ENCODE results near the gene DCLRE1A.
"Not testable (repeated sequence)": the region's sequence is repeated elsewhere in the genome, so short reads cannot be mapped to it uniquely, and the experiment has no call there.

The DCLRE1A gene

GRCh38 chr10:113822174-113822573, 31.7 kb downstream of the DCLRE1A start:
- Histone ChIP-seq H3K36me3 (ENCODE audit: control insufficient read depth in 4 of 4, insufficient read depth in 4 of 4, low read length in 3 of 4) (no peaks in the 10 kb centered on the region), H3K27me3 (replicated peaks in 2 of 5; ENCODE audit: control insufficient read depth in 4 of 5, insufficient read depth in 5 of 5, low read length in 4 of 5) (no peaks in the 10 kb centered on the region), H3K4me3 (ENCODE audit: control insufficient read depth in 1 of 7, extremely low read depth in 1 of 7, insufficient read depth in 4 of 7, low read depth in 2 of 7, low read length in 6 of 7) (no peak overlapping the region), H3K4me1 (ENCODE audit: control extremely low read depth in 1 of 4, control insufficient read depth in 4 of 4, insufficient read depth in 4 of 4, low read length in 3 of 4) (no peaks in the 10 kb centered on the region), H3K9me3 (ENCODE audit: control extremely low read depth in 1 of 5, control insufficient read depth in 4 of 5, insufficient read depth in 2 of 5, low read depth in 1 of 5, low read length in 4 of 5) (no peaks in the 10 kb centered on the region), H3K27ac (ENCODE audit: insufficient read depth in 1 of 2, low read depth in 1 of 2, low read length in 2 of 2, poor library complexity in 1 of 2, severe bottlenecking in 2 of 2) (no peak overlapping the region)
- ChIA-PET POLR2A (interaction anchor here (0.5 kb wide), 1 partner anchor 612 kb away, joined by 3 read pairs; no protein-coding TSS in a partner anchor), CTCF (interaction anchor here (0.8 to 1.3 kb wide), 4 partner anchors 16 to 23 kb away, joined by 3 read pairs; no protein-coding TSS in a partner anchor)
- WGBS (ENCODE audit: insufficient coverage): 98% methylated on average over 6 of the region's 7 CpGs
- no peak for DNase-seq

- POLR2A ChIA-PET; H3K36me3 ChIP-seq (ENCODE audit: control insufficient read depth in 4 of 4, insufficient read depth in 4 of 4, low read length in 3 of 4); H3K4me3 ChIP-seq (ENCODE audit: control insufficient read depth in 1 of 7, extremely low read depth in 1 of 7, insufficient read depth in 4 of 7, low read depth in 2 of 7, low read length in 6 of 7); H3K27me3 ChIP-seq (replicated peaks in 2 of 5; ENCODE audit: control insufficient read depth in 4 of 5, insufficient read depth in 5 of 5, low read length in 4 of 5); DNase-seq; H3K9me3 ChIP-seq (ENCODE audit: control extremely low read depth in 1 of 5, control insufficient read depth in 4 of 5, insufficient read depth in 2 of 5, low read depth in 1 of 5, low read length in 4 of 5); H3K4me1 ChIP-seq (ENCODE audit: control extremely low read depth in 1 of 4, control insufficient read depth in 4 of 4, insufficient read depth in 4 of 4, low read length in 3 of 4); H3K27ac ChIP-seq (ENCODE audit: insufficient read depth in 1 of 2, low read depth in 1 of 2, low read length in 2 of 2, poor library complexity in 1 of 2, severe bottlenecking in 2 of 2): not testable (repeated sequence)
- CTCF ChIA-PET: interaction anchor here (1.0 to 1.2 kb wide), 2 partner anchors 16 kb away, joined by 3 read pairs; no protein-coding TSS in a partner anchor
- 80% methylated on average over 2 of the region's 3 CpGs for WGBS (ENCODE audit: insufficient coverage)
Observed at GRCh38 chr10:113821306-113821705, 32.6 kb downstream of the DCLRE1A start.

- H3K27me3 ChIP-seq (replicated peaks in 2 of 5; ENCODE audit: control insufficient read depth in 4 of 5, insufficient read depth in 5 of 5, low read length in 4 of 5): no peaks in the 10 kb centered on the region
- CTCF ChIA-PET: no interaction called here
Observed at GRCh38 chr10:113820507-113820906, 33.4 kb downstream of the DCLRE1A start.

DNA sequence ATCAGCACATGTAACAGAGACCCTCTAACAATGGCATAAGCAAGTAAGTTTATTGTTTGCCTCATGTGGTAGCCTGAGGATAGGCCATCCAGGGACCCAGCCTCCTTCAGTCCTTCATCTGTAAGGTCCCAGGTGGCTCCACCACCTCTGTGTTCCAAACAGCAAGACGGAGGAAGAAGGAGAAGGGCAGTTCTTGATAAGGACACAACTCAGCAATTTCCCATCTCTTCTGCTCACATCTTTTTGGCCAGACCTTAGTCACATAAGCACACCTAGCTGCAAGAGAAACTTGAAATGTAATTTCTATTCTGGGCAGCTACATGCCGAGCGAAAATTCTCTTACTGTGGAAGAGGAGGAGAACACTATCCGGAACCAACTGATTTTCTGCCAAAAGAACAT, 33.9 kb downstream of the DCLRE1A start:
- WGBS (ENCODE audit: insufficient coverage): 100% methylated on average over 2 of the region's 4 CpGs
- no peaks in the 10 kb centered on the region for H3K4me1 ChIP-seq (ENCODE audit: control extremely low read depth in 1 of 4, control insufficient read depth in 4 of 4, insufficient read depth in 4 of 4, low read length in 3 of 4)
- no peaks in the 10 kb centered on the region for H3K36me3 ChIP-seq (ENCODE audit: control insufficient read depth in 4 of 4, insufficient read depth in 4 of 4, low read length in 3 of 4)
- H3K27me3 ChIP-seq (replicated peaks in 2 of 5; ENCODE audit: control insufficient read depth in 4 of 5, insufficient read depth in 5 of 5, low read length in 4 of 5): no peaks in the 10 kb centered on the region
- POLR2A ChIA-PET: no interaction called here
- no peak overlapping the region for H3K4me3 ChIP-seq (ENCODE audit: control insufficient read depth in 1 of 7, extremely low read depth in 1 of 7, insufficient read depth in 4 of 7, low read depth in 2 of 7, low read length in 6 of 7)
- no peak for DNase-seq
- H3K27ac ChIP-seq (ENCODE audit: insufficient read depth in 1 of 2, low read depth in 1 of 2, low read length in 2 of 2, poor library complexity in 1 of 2, severe bottlenecking in 2 of 2): no peak overlapping the region
- CTCF ChIA-PET: no interaction called here
- H3K9me3 ChIP-seq (ENCODE audit: control extremely low read depth in 1 of 5, control insufficient read depth in 4 of 5, insufficient read depth in 2 of 5, low read depth in 1 of 5, low read length in 4 of 5): no peaks in the 10 kb centered on the region

More at GRCh38 chr10:113820507-113820906, 33.4 kb downstream of the DCLRE1A start:
- POLR2A ChIA-PET: no interaction called here
- no peak overlapping the region for H3K27ac ChIP-seq (ENCODE audit: insufficient read depth in 1 of 2, low read depth in 1 of 2, low read length in 2 of 2, poor library complexity in 1 of 2, severe bottlenecking in 2 of 2)
- no peak overlapping the region for H3K4me3 ChIP-seq (ENCODE audit: control insufficient read depth in 1 of 7, extremely low read depth in 1 of 7, insufficient read depth in 4 of 7, low read depth in 2 of 7, low read length in 6 of 7)
- H3K9me3 ChIP-seq (ENCODE audit: control extremely low read depth in 1 of 5, control insufficient read depth in 4 of 5, insufficient read depth in 2 of 5, low read depth in 1 of 5, low read length in 4 of 5): no peaks in the 10 kb centered on the region
- no peak for DNase-seq
- H3K36me3 ChIP-seq (ENCODE audit: control insufficient read depth in 4 of 4, insufficient read depth in 4 of 4, low read length in 3 of 4): no peaks in the 10 kb centered on the region
- H3K4me1 ChIP-seq (ENCODE audit: control extremely low read depth in 1 of 4, control insufficient read depth in 4 of 4, insufficient read depth in 4 of 4, low read length in 3 of 4): no peaks in the 10 kb centered on the region
- WGBS (ENCODE audit: insufficient coverage): 95% methylated on average over 6 of the region's 8 CpGs

GRCh38 chr10:113814700-113815099, 39.2 kb downstream of the DCLRE1A start:
- H3K27ac ChIP-seq (ENCODE audit: insufficient read depth in 1 of 2, low read depth in 1 of 2, low read length in 2 of 2, poor library complexity in 1 of 2, severe bottlenecking in 2 of 2); H3K9me3 ChIP-seq (ENCODE audit: control extremely low read depth in 1 of 5, control insufficient read depth in 4 of 5, insufficient read depth in 2 of 5, low read depth in 1 of 5, low read length in 4 of 5); POLR2A ChIA-PET; H3K27me3 ChIP-seq (replicated peaks in 2 of 5; ENCODE audit: control insufficient read depth in 4 of 5, insufficient read depth in 5 of 5, low read length in 4 of 5); H3K36me3 ChIP-seq (ENCODE audit: control insufficient read depth in 4 of 4, insufficient read depth in 4 of 4, low read length in 3 of 4); H3K4me3 ChIP-seq (ENCODE audit: control insufficient read depth in 1 of 7, extremely low read depth in 1 of 7, insufficient read depth in 4 of 7, low read depth in 2 of 7, low read length in 6 of 7); DNase-seq; H3K4me1 ChIP-seq (ENCODE audit: control extremely low read depth in 1 of 4, control insufficient read depth in 4 of 4, insufficient read depth in 4 of 4, low read length in 3 of 4): not testable (repeated sequence)
- no CpG with 5 or more reads among the region's 1 CpG for WGBS (ENCODE audit: insufficient coverage)
- CTCF ChIA-PET: interaction anchor here (0.8 kb wide), 1 partner anchor 9 kb away, joined by 3 read pairs; no protein-coding TSS in a partner anchor

GRCh38 chr10:113808168-113808567, 45.7 kb downstream of the DCLRE1A start:
- 75% methylated on average over 1 of the region's 3 CpGs for WGBS (ENCODE audit: insufficient coverage)
- POLR2A ChIA-PET: no interaction called here
- no peaks in the 10 kb centered on the region for H3K27me3 ChIP-seq (replicated peaks in 2 of 5; ENCODE audit: control insufficient read depth in 4 of 5, insufficient read depth in 5 of 5, low read length in 4 of 5)
- DNase-seq: no peak
- H3K9me3 ChIP-seq (ENCODE audit: control extremely low read depth in 1 of 5, control insufficient read depth in 4 of 5, insufficient read depth in 2 of 5, low read depth in 1 of 5, low read length in 4 of 5): no peaks in the 10 kb centered on the region
- H3K27ac ChIP-seq (ENCODE audit: insufficient read depth in 1 of 2, low read depth in 1 of 2, low read length in 2 of 2, poor library complexity in 1 of 2, severe bottlenecking in 2 of 2): no peak overlapping the region
- H3K4me3 ChIP-seq (ENCODE audit: control insufficient read depth in 1 of 7, extremely low read depth in 1 of 7, insufficient read depth in 4 of 7, low read depth in 2 of 7, low read length in 6 of 7): no peak overlapping the region
- H3K4me1 ChIP-seq (ENCODE audit: control extremely low read depth in 1 of 4, control insufficient read depth in 4 of 4, insufficient read depth in 4 of 4, low read length in 3 of 4): peaks cover 0 to 4% (median 4%) of the 10 kb centered on the region in 4 experiments
- CTCF ChIA-PET: interaction anchor here (1.4 kb wide), 1 partner anchor 295 kb away, joined by 4 read pairs; no protein-coding TSS in a partner anchor
- H3K36me3 ChIP-seq (ENCODE audit: control insufficient read depth in 4 of 4, insufficient read depth in 4 of 4, low read length in 3 of 4): no peaks in the 10 kb centered on the region

DNA sequence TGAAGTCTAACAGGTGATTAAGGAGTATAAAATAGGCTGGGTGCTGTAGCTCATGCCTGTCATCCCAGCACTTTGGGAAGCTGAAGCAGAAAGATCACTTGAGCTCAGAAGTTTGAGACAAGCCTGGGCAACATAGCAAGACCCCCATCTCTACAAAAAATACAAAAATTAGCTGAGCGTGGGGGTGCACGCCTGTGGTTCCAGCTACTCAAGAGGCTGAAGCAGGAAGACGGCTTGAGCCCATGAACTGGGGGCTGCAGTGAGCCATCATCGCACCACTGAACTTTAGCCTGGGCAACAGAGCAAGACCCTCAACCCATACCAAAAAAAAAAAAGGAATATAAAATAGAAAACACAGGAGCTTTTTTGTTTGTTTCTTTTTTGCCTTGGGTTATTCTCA, 47.4 kb downstream of the DCLRE1A start:
- H3K27me3 ChIP-seq (replicated peaks in 2 of 5; ENCODE audit: control insufficient read depth in 4 of 5, insufficient read depth in 5 of 5, low read length in 4 of 5): no peaks in the 10 kb centered on the region
- no peaks in the 10 kb centered on the region for H3K9me3 ChIP-seq (ENCODE audit: control extremely low read depth in 1 of 5, control insufficient read depth in 4 of 5, insufficient read depth in 2 of 5, low read depth in 1 of 5, low read length in 4 of 5)
- H3K27ac ChIP-seq (ENCODE audit: insufficient read depth in 1 of 2, low read depth in 1 of 2, low read length in 2 of 2, poor library complexity in 1 of 2, severe bottlenecking in 2 of 2): no peak overlapping the region
- peaks cover 0 to 14% (median 6%) of the 10 kb centered on the region in 4 experiments for H3K4me1 ChIP-seq (ENCODE audit: control extremely low read depth in 1 of 4, control insufficient read depth in 4 of 4, insufficient read depth in 4 of 4, low read length in 3 of 4)
- ChIA-PET CTCF (interaction anchor here (0.6 to 0.8 kb wide), 3 partner anchors 247 to 316 kb away, joined by 3 read pairs; no protein-coding TSS in a partner anchor), POLR2A (no interaction called here)
- no peak overlapping the region for H3K4me3 ChIP-seq (ENCODE audit: control insufficient read depth in 1 of 7, extremely low read depth in 1 of 7, insufficient read depth in 4 of 7, low read depth in 2 of 7, low read length in 6 of 7)
- no peak for DNase-seq
- WGBS (ENCODE audit: insufficient coverage): 100% methylated on average over 3 of the region's 4 CpGs
- no peaks in the 10 kb centered on the region for H3K36me3 ChIP-seq (ENCODE audit: control insufficient read depth in 4 of 4, insufficient read depth in 4 of 4, low read length in 3 of 4)
